ENCODE measurements around the gene UCP1.
"Not testable (repeated sequence)": the region's sequence is repeated elsewhere in the genome, so short reads cannot be mapped to it uniquely, and the experiment has no call there.

UCP1 gene

GRCh38 chr4:140529434-140529833, 39.3 kb downstream of the UCP1 start:
- DNase-seq, result no peak

- peak; percentile 66 for DNase-seq
Measured at GRCh38 chr4:140523857-140524742, 44.7 kb downstream of the UCP1 start, which contains the start of gene ELMOD2. ELMOD2 (plus strand) TSS chr4:140524168; CDS start chr4:140525429, 1,261 bp downstream.

GRCh38 chr4:140523370-140523856, 45.3 kb downstream of the UCP1 start:
- no peak for DNase-seq

GRCh38 chr4:140515423-140515822, 53.3 kb downstream of the UCP1 start:
- no peak for DNase-seq

- DNase-seq, result not testable (repeated sequence)
Measured at GRCh38 chr4:140513765-140514164, 55.0 kb downstream of the UCP1 start.
